Astrocyte of the cerebellum (primary cell): ENCODE results near the gene KMT2A.
"Not testable (repeated sequence)": the region's sequence is repeated elsewhere in the genome, so short reads cannot be mapped to it uniquely, and the experiment has no call there.

Experiments
- DNase-seq: peaks from one replicate; pipeline ENCODE4 v3.0.0-alpha.2; 2011; ENCODE audit warnings: low read depth
- H3K4me3 ChIP-seq: 2 replicates; pipeline ENCODE4 v1.5.1; 2011; ENCODE audit warnings: mild to moderate bottlenecking, low read depth, low read length, moderate library complexity
- in situ Hi-C: cut with HindIII; loops from 2 replicates; pipeline ENCODE4 v1.10.0; 2017; ENCODE audit warnings: low sequenced_read_pairs
- TF ChIP-seq, protein P1 (sequence below): IDR thresholded peaks from 2 replicates; pipeline ENCODE4 v1.5.1; 2012; ENCODE audit warnings: low read length, low read depth, moderate library complexity, mild to moderate bottlenecking; ENCODE audit errors: missing control alignments

KMT2A gene

DNA sequence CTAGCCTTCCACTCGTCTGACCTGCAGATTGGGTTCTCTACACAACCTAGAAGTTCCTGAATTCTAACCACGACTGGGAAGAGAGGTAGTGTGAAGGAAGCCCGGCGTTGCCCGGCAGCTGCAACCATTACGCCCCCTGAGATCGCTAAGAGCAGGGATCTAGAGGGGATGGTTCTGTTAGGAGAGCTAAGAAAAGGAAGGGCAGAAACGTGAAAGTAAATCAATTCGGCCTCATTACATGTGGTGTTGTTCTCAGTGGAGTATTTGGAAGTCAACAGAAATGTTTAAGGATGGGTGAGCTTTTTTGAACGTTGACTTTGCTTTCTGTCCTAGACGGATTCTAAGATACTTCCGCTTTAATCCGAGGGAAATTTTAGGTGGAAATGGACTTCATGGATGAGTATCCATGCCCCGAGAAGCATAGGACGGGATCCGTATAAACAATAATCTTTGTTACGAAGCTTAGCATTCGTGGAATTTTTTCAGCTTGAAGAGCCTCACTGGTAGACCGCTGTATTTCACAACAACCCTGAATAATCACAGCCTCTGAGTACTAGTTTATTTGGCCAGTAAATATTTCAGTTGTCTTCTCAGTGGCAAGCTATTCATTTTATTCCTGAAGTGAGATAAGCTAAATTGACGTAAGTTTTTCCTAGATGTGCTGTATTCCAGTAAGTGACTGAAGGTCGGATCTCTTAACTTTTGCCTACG lies 34.3 kb upstream of the KMT2A start:
- H3K4me3 ChIP-seq, result peak overlapping the region; percentile 86
- TF ChIP-seq, protein P1, sequence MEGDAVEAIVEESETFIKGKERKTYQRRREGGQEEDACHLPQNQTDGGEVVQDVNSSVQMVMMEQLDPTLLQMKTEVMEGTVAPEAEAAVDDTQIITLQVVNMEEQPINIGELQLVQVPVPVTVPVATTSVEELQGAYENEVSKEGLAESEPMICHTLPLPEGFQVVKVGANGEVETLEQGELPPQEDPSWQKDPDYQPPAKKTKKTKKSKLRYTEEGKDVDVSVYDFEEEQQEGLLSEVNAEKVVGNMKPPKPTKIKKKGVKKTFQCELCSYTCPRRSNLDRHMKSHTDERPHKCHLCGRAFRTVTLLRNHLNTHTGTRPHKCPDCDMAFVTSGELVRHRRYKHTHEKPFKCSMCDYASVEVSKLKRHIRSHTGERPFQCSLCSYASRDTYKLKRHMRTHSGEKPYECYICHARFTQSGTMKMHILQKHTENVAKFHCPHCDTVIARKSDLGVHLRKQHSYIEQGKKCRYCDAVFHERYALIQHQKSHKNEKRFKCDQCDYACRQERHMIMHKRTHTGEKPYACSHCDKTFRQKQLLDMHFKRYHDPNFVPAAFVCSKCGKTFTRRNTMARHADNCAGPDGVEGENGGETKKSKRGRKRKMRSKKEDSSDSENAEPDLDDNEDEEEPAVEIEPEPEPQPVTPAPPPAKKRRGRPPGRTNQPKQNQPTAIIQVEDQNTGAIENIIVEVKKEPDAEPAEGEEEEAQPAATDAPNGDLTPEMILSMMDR, result no peak
- peak; percentile 44 for DNase-seq
- in situ Hi-C loops, result no loop called here

DNA sequence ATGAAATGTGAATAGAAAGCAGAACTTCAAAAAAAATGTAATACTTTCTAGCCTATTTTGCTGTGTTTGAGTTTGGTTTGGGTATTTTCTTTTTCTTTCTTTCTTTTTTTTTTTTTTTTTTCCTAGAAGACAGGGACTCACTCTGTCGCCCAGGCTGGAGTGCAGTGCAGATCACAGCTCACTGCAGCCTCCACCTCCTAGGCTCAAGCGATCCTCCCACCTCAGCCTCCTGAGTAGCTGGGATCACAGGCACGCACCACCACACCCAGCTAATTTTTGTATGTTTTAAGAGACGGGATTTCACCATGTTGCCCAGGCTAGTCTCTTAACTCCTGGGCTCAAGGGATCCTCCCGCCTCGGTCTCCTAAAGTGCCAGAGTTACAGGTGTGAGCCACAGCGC lies 33.7 kb upstream of the KMT2A start:
- DNase-seq, in situ Hi-C loops: not testable (repeated sequence)
- peak overlapping the region; percentile 86 for H3K4me3 ChIP-seq

DNA sequence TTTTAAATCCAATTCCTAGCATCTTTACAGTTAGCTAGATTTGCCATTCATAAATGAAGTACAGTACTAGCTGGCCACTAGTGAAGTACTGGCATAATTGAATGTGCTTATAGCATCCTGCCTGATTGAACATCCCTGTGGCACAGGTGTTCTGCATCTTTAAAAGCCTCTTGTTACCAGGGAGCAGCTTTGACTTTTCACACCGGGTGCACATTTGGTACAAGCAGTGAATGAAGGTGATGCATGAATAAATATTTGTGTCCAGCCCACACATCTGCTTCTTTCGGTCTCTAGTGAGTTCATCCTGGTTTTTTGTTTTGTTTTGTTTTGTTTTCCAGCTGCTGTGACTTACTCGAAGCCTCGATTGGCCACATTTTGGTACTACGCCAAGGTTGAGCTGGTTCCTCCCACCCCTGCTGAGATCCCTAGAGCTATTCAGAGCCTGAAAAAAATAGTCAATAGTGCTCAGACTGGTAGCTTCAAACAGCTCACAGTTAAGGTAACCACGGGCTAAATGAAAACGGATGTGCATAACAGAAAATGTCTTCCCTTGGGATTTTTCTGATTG lies 29.6 kb upstream of the KMT2A start:
- in situ Hi-C loops, result no loop called here
- TF ChIP-seq, protein P1, result no peak
- peak; percentile 43 for DNase-seq
- H3K4me3 ChIP-seq, result no peak overlapping the region

DNA sequence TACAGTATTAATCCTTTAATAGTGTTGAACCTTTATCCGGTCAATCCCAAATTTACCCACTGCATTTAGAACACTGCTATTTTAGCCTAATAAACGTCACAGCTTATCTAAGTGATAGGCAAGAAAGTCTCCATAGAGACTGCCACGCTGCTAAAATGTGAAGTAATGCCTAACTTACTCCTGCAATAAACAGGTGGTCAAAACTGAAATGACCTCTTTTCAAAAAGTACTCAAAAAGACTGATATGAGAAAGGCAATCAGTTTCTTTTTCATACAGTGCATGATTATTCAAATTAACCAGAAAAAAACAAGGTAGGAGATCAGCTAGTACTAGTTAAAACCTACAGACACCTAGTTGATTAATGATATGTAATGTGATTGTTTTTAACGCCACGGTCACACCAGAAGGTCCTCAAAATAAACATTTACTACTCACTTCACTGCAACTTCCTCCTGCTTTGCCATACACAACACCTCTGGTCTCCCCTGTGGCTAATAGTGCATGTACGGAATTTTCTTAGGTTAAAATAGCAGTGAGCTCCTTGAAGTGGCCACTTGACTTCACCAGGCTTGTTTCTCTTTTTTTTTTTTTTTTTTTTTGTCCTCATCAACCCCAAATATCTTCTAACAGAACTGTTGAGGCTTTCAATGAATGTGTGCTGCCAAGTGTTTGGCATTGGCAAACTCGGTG lies 26.1 kb upstream of the KMT2A start:
- DNase-seq, result no peak
- no peak overlapping the region for H3K4me3 ChIP-seq
- TF ChIP-seq, protein P1, result no peak
- in situ Hi-C loops, result no loop called here

DNA sequence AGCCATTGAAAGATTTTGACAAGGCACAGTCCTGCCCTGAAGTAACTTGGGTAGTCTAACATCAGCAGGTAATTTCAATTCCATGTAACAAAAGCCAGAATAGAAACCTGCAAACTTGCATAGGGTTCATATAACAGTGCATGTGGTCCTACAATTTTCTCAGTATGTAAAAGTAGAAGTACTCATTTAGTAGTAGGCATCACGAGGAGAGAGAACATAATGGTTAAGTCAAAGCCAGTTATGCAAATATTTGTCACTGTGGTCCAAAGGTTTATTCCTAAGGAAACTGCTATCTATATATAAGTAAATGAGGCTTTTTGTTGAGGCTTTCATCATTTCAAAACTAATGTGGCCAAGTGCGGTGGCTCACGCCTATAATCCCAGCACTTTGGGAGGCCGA lies 24.8 kb upstream of the KMT2A start:
- DNase-seq, result no peak
- in situ Hi-C loops, result no loop called here
- TF ChIP-seq, protein P1, result no peak
- H3K4me3 ChIP-seq, result no peak overlapping the region

DNA sequence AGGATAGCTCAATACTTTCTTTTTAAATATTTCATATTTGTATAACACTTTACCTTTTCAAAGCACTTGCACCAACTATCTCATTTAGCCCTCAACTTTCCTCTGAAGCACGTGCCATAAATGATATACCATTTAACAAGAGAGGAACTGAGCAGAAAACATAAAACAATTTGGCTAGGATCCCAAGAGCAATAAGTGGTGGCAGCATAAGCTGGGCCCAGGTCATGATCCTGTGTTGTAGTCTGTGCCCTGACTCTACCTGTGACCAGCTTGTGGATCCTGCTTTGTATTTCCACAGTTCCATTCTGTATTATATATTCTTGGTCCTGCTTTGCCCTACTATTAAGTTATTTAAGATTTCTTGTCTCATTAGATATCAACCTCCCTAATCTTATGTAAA lies 23.4 kb upstream of the KMT2A start:
- in situ Hi-C loops, result no loop called here

More for the DNA sequence above, 23.4 kb upstream of the KMT2A start:
- TF ChIP-seq, protein P1, result no peak
- no peak for DNase-seq
- H3K4me3 ChIP-seq, result no peak overlapping the region
